HCT116 (cell line): ENCODE data around the gene MECP2. TPM values are rescaled to one million over a fixed set of nuclear protein-coding genes. Genes with fewer than 3 reads are reported as not detected.

ENCODE experiments used
- ATAC-seq: fragments of 200-7000 bp; cut with Tn5 transposase; 2 replicates; pipeline ENCODE4 v1.9.1; 2020; ENCODE audit warnings: mild to moderate bottlenecking, moderate library complexity
- BruUV-seq: library from RNA; stranded (reverse); fragments of 400-500 nt; replicated peaks from 2 replicates; lab custom pipeline; 2021; lab: Mats Ljungman, UMichigan
- CTCF ChIA-PET: fragments of 300-600 bp; sonication (Branson Sonifier 250); formaldehyde crosslinking; loops from one replicate; lab custom pipeline; 2021; ENCODE audit warnings: antibody characterized with exemption; lab: Charles Lee
- POLR2A ChIA-PET: fragments of 300-600, 350-600 bp; sonication (Branson Sonifier 250); formaldehyde crosslinking; loops from one replicate; lab custom pipeline; 2021; ENCODE audit warnings: antibody characterized with exemption; lab: Charles Lee
- RAD21 ChIA-PET, 2 experiments: fragments of 300-600 bp; sonication (Branson Sonifier 250); formaldehyde crosslinking; loops; one replicate each; lab custom pipeline; 2023; ENCODE audit warnings: low total read pairs in 2 of 2; ENCODE audit not compliant: uncharacterized antibody in 2 of 2, unreplicated experiment in 2 of 2, low non-redundant PET in 1 of 2; lab: Charles Lee
- DNase-seq: peaks from one replicate; pipeline ENCODE4 v3.0.0-alpha.2; 2010; ENCODE audit warnings: low read depth, low spot score
- H2AFZ ChIP-seq: fragments of 200-600 bp; shearing (Covaris generic), sonication (generic); 2 replicates; pipeline ENCODE4 v1.6.1; 2017; ENCODE audit warnings: low read depth, mixed run types, mixed read lengths, antibody characterized with exemption, low read length; ENCODE audit not compliant: poor library complexity, severe bottlenecking
- H3K27ac ChIP-seq: 2 replicates; pipeline ENCODE4 v1.5.1; 2012; ENCODE audit warnings: low read depth, low read length
- H3K27me3 ChIP-seq: fragments of 200-600 bp; sonication (generic); 2 replicates; pipeline ENCODE4 v1.6.1; 2016; ENCODE audit warnings: mixed run types, low read length, mixed read lengths; ENCODE audit not compliant: insufficient read depth
- H3K36me3 ChIP-seq, 2 experiments: fragments of 200-500 bp in 1 of 2; fragments of 200-600 bp in 1 of 2; sonication (Bioruptor generic) in 1 of 2; sonication (generic) in 1 of 2; 2 replicates each; pipeline versions ENCODE4 v1.5.1 to v1.6.1; 2014 to 2016; ENCODE audit warnings: low read length in 2 of 2, inconsistent platforms in 1 of 2, mixed read lengths in 1 of 2, mixed run types in 1 of 2; ENCODE audit not compliant: insufficient read depth in 2 of 2, control insufficient read depth in 1 of 2
- H3K4me1 ChIP-seq, 2 experiments: fragments of 200-600 bp in 1 of 2; sonication (generic) in 1 of 2; 2 replicates each; pipeline versions ENCODE4 v1.5.1 to v1.6.1; 2012 to 2017; ENCODE audit warnings: low read length in 2 of 2, inconsistent platforms in 1 of 2, mild to moderate bottlenecking in 1 of 2, mixed read lengths in 1 of 2, mixed run types in 1 of 2, moderate library complexity in 1 of 2; ENCODE audit not compliant: insufficient read depth in 2 of 2, control insufficient read depth in 1 of 2
- H3K4me2 ChIP-seq: fragments of 200-600 bp; sonication (generic); 2 replicates; pipeline ENCODE4 v1.6.1; 2017; ENCODE audit warnings: mixed run types, low read length, mixed read lengths
- H3K4me3 ChIP-seq, 2 experiments: fragments of 200-600 bp in 1 of 2; sonication (generic) in 1 of 2; replicated peaks in 1 of 2; 2 replicates each; pipeline ENCODE4 v1.5.1; 2011 to 2016; ENCODE audit warnings: low read length in 2 of 2, control low read depth in 1 of 2, low read depth in 1 of 2, mild to moderate bottlenecking in 1 of 2, mixed read lengths in 1 of 2, mixed run types in 1 of 2
- H3K79me2 ChIP-seq: fragments of 200-600 bp; sonication (generic); 2 replicates; pipeline ENCODE4 v1.6.1; 2017; ENCODE audit warnings: mild to moderate bottlenecking, mixed run types, low read length, moderate library complexity, mixed read lengths; ENCODE audit not compliant: insufficient read depth
- H3K9ac ChIP-seq: fragments of 200-600 bp; sonication (generic); 2 replicates; pipeline ENCODE4 v1.6.1; 2016; ENCODE audit warnings: low read length, mixed read lengths
- H3K9me2 ChIP-seq: fragments of 200-600 bp; sonication (generic), shearing (Covaris generic); 2 replicates; pipeline ENCODE4 v1.6.1; 2017; ENCODE audit warnings: mixed run types, mild to moderate bottlenecking, moderate library complexity; ENCODE audit not compliant: insufficient read depth
- H3K9me3 ChIP-seq, 2 experiments: fragments of 200-500 bp in 1 of 2; fragments of 200-600 bp in 1 of 2; sonication (Bioruptor generic) in 1 of 2; sonication (generic) in 1 of 2; 2 replicates each; pipeline ENCODE4 v1.6.1; 2014 to 2017; ENCODE audit warnings: low read length in 2 of 2, mixed read lengths in 2 of 2, inconsistent platforms in 1 of 2, low read depth in 1 of 2, mild to moderate bottlenecking in 1 of 2, mixed run types in 1 of 2, moderate library complexity in 1 of 2; ENCODE audit not compliant: control insufficient read depth in 1 of 2, insufficient read depth in 1 of 2
- H4K20me1 ChIP-seq: fragments of 200-600 bp; sonication (generic), shearing (Covaris generic); 2 replicates; pipeline ENCODE4 v1.6.1; 2017; ENCODE audit warnings: mixed run types, mild to moderate bottlenecking, moderate library complexity; ENCODE audit not compliant: insufficient read depth
- EGR1 ChIP-seq: IDR thresholded peaks from 2 replicates; pipeline ENCODE4 v1.6.1; 2012; ENCODE audit warnings: low read depth
- ELF1 ChIP-seq: IDR thresholded peaks from 2 replicates; pipeline ENCODE4 v1.6.1; 2012; ENCODE audit warnings: low read depth, borderline replicate concordance
- EZH2 ChIP-seq: fragments of 200-600 bp; sonication (generic); IDR thresholded peaks from 2 replicates; pipeline ENCODE4 v1.6.1; 2017; ENCODE audit warnings: antibody characterized with exemption, mixed run types
- EZH2phosphoT487 ChIP-seq: fragments of 200-600 bp; IDR thresholded peaks from 2 replicates; pipeline ENCODE4 v1.6.1; 2018; ENCODE audit warnings: antibody characterized with exemption, borderline replicate concordance
- FOSL1 ChIP-seq: IDR thresholded peaks from 2 replicates; pipeline ENCODE4 v1.6.1; 2012; ENCODE audit warnings: low read depth
- JUND ChIP-seq: IDR thresholded peaks from 2 replicates; pipeline ENCODE4 v1.6.1; 2012
- POLR2A ChIP-seq: IDR thresholded peaks from 2 replicates; pipeline ENCODE4 v1.7.0; 2011; ENCODE audit warnings: borderline replicate concordance; ENCODE audit not compliant: insufficient read depth, insufficient read length; ENCODE audit errors: extremely low read depth
- POLR2AphosphoS5 ChIP-seq: IDR thresholded peaks from 2 replicates; pipeline ENCODE4 v1.6.1; 2011; ENCODE audit warnings: mild to moderate bottlenecking, low read depth, low read length, moderate library complexity
- RAD21 ChIP-seq: IDR thresholded peaks from 2 replicates; pipeline ENCODE4 v1.6.1; 2012; ENCODE audit warnings: low read depth, mild to moderate bottlenecking
- SIN3A ChIP-seq: IDR thresholded peaks from 2 replicates; pipeline ENCODE4 v1.6.1; 2012; ENCODE audit warnings: low read depth
- SRF ChIP-seq: IDR thresholded peaks from 2 replicates; pipeline ENCODE4 v1.6.1; 2012; ENCODE audit warnings: low read depth
- YY1 ChIP-seq: IDR thresholded peaks from 2 replicates; pipeline ENCODE4 v1.6.1; 2011; ENCODE audit warnings: low read length, low read depth, moderate library complexity, mild to moderate bottlenecking; ENCODE audit not compliant: insufficient replicate concordance; ENCODE audit errors: extremely low read depth
- ZFX ChIP-seq: fragments of 450-650 bp; IDR thresholded peaks from 2 replicates; pipeline ENCODE4 v1.6.1; 2017
- intact Hi-C: fragments of 100-400 bp; cut with micrococcal nuclease; formaldehyde crosslinking; loops from 2 replicates; pipeline ENCODE4 v1.10.0; 2022
- total RNA-seq: library from RNA; stranded (reverse); gene quantifications from one replicate; pipeline ENCODE4 v1.2.1, GENCODE V29; 2021; ENCODE audit not compliant: unreplicated experiment
- TF ChIP-seq, protein P1 (sequence below): IDR thresholded peaks from 2 replicates; pipeline ENCODE4 v1.6.1; 2012
- TF ChIP-seq, protein P2 (sequence below): IDR thresholded peaks from 2 replicates; pipeline ENCODE4 v1.6.1; 2012; ENCODE audit warnings: low read depth
- TF ChIP-seq, protein P3 (sequence below), 3 experiments: fragments of 200-600 bp in 1 of 3; sonication (generic) in 1 of 3; IDR thresholded peaks in 2 of 3; conservative IDR thresholded peaks in 1 of 3; 2 replicates each; pipeline ENCODE4 v1.5.1; 2012 to 2017; ENCODE audit warnings: low read depth in 2 of 3, low read length in 2 of 3, antibody characterized with exemption in 1 of 3, borderline replicate concordance in 1 of 3, control low read depth in 1 of 3, mild to moderate bottlenecking in 1 of 3, mixed read lengths in 1 of 3, mixed run types in 1 of 3, moderate library complexity in 1 of 3; ENCODE audit not compliant: insufficient read depth in 1 of 3
- TF ChIP-seq, protein P4 (sequence below): IDR thresholded peaks from 2 replicates; pipeline ENCODE4 v1.6.1; 2012

MECP2 gene
- total RNA-seq, 1 experiment from 2014 or later, result 32.4 TPM

DNA sequence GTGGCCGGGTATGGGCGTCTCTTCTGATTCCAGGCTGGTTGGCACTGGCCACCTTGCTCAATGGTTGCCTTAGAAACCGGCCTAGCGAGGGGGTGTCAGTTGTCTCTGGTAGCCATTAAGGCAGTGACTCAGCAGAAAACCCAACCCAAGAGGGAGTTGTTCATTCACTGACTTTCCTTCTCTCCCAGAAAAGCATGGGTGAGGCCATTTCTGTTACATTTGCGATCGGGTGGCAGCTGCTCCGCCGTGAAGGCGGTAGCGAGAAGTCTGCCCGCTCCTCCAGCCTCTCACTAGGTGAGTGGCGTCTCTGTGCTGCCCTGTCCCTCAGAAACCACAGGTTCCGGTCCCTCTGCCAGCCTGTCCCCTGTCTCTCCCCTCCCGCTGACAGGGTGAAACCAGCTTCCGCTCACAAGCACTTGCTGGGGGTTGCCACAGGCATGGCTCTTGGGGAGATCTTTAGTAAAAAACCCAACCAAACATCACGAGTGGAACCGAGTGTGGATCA, 95.2 kb downstream of the MECP2 start:
- Histone ChIP-seq H3K27me3 (no peaks in the 10 kb centered on the region), H3K27ac (peak overlapping the region; percentile 35), H3K4me3 (no peak overlapping the region), H4K20me1 (no peaks in the 10 kb centered on the region), H3K36me3 (no peaks in the 10 kb centered on the region), H2AFZ (no peak overlapping the region), H3K9me2 (no peaks in the 10 kb centered on the region), H3K9me3 (no peaks in the 10 kb centered on the region), H3K4me2 (peak overlapping the region; percentile 33; the same call in 1 of the 2 replicates), H3K4me1 (peaks cover 8 to 11% of the 10 kb centered on the region in 2 experiments; a peak in 3 of 4 replicates), H3K79me2 (no peaks in the 10 kb centered on the region), H3K9ac (no peak overlapping the region)
- DNase-seq (no peak), ATAC-seq (peak; percentile 38; the same call in 1 of the 2 replicates)
- no TSS peak for BruUV-seq
- ChIA-PET RAD21 (no interaction called here), POLR2A (no interaction called here), CTCF (interaction anchor here (2.3 kb wide), 1 partner anchor 11 kb away, joined by 8 read pairs; no protein-coding TSS in a partner anchor)
- TF ChIP-seq, protein P1, sequence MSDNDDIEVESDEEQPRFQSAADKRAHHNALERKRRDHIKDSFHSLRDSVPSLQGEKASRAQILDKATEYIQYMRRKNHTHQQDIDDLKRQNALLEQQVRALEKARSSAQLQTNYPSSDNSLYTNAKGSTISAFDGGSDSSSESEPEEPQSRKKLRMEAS, result no peak
- TF ChIP-seq POLR2A (no peak), EZH2 (no peak), FOSL1 (no peak), ELF1 (no peak), JUND (no peak), YY1 (no peak), ZFX (no peak), SRF (no peak), EGR1 (no peak), RAD21 (no peak), POLR2AphosphoS5 (no peak), SIN3A (no peak), EZH2phosphoT487 (no peak)
- TF ChIP-seq, protein P2, sequence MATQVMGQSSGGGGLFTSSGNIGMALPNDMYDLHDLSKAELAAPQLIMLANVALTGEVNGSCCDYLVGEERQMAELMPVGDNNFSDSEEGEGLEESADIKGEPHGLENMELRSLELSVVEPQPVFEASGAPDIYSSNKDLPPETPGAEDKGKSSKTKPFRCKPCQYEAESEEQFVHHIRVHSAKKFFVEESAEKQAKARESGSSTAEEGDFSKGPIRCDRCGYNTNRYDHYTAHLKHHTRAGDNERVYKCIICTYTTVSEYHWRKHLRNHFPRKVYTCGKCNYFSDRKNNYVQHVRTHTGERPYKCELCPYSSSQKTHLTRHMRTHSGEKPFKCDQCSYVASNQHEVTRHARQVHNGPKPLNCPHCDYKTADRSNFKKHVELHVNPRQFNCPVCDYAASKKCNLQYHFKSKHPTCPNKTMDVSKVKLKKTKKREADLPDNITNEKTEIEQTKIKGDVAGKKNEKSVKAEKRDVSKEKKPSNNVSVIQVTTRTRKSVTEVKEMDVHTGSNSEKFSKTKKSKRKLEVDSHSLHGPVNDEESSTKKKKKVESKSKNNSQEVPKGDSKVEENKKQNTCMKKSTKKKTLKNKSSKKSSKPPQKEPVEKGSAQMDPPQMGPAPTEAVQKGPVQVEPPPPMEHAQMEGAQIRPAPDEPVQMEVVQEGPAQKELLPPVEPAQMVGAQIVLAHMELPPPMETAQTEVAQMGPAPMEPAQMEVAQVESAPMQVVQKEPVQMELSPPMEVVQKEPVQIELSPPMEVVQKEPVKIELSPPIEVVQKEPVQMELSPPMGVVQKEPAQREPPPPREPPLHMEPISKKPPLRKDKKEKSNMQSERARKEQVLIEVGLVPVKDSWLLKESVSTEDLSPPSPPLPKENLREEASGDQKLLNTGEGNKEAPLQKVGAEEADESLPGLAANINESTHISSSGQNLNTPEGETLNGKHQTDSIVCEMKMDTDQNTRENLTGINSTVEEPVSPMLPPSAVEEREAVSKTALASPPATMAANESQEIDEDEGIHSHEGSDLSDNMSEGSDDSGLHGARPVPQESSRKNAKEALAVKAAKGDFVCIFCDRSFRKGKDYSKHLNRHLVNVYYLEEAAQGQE, result no peak
- TF ChIP-seq, protein P3, sequence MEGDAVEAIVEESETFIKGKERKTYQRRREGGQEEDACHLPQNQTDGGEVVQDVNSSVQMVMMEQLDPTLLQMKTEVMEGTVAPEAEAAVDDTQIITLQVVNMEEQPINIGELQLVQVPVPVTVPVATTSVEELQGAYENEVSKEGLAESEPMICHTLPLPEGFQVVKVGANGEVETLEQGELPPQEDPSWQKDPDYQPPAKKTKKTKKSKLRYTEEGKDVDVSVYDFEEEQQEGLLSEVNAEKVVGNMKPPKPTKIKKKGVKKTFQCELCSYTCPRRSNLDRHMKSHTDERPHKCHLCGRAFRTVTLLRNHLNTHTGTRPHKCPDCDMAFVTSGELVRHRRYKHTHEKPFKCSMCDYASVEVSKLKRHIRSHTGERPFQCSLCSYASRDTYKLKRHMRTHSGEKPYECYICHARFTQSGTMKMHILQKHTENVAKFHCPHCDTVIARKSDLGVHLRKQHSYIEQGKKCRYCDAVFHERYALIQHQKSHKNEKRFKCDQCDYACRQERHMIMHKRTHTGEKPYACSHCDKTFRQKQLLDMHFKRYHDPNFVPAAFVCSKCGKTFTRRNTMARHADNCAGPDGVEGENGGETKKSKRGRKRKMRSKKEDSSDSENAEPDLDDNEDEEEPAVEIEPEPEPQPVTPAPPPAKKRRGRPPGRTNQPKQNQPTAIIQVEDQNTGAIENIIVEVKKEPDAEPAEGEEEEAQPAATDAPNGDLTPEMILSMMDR (IDR thresholded peaks at IDR 0.05 in 2 of 3, conservative IDR thresholded peaks at IDR 0.05 in 1 of 3; ENCODE audit: borderline replicate concordance in 1 of 3, insufficient read depth in 1 of 3, low read depth in 2 of 3, low read length in 2 of 3), result no peak
- TF ChIP-seq, protein P4, sequence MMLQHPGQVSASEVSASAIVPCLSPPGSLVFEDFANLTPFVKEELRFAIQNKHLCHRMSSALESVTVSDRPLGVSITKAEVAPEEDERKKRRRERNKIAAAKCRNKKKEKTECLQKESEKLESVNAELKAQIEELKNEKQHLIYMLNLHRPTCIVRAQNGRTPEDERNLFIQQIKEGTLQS, result no peak
- intact Hi-C loops, result no loop called here
